Adipose tissue (tissue), 3 donors: ENCODE measurements around the gene ABCA7. TPM values are rescaled to one million over a fixed set of nuclear protein-coding genes. Genes with fewer than 3 reads are reported as not detected.
A peak's percentile ranks its signal among the peaks of the same experiment; 100 is the strongest.
"Not testable (repeated sequence)": the region's sequence is repeated elsewhere in the genome, so short reads cannot be mapped to it uniquely, and the experiment has no call there.

Experiments used
- H3K27ac ChIP-seq: one replicate; pipeline ENCODE4 v1.5.1; 2013; ENCODE audit warnings: low read depth, low read length
- WGBS, 3 donors: extraction: QIAGEN DNeasy Blood & Tissue Kit; methylation state at CpG; one replicate each; pipeline ENCODE4 v1.1.7; 2013; 5-methylcytosine and 5-hydroxymethylcytosine counted together
- polyA plus RNA-seq, 3 donors: library from polyadenylated mRNA; stranded (reverse); fragments of 200-250 nt; gene quantifications; one replicate each; pipeline ENCODE4 v1.2.3, GENCODE V29; 2013
- donor health status: healthy with polysubstance abuse.
- donor health status: Bipolar disorder and iron deficiency.
- donor health status: healthy.

The ABCA7 gene
- polyA plus RNA-seq, 3 donors, result 9.6 to 26.2 (median 14.7) TPM

DNA sequence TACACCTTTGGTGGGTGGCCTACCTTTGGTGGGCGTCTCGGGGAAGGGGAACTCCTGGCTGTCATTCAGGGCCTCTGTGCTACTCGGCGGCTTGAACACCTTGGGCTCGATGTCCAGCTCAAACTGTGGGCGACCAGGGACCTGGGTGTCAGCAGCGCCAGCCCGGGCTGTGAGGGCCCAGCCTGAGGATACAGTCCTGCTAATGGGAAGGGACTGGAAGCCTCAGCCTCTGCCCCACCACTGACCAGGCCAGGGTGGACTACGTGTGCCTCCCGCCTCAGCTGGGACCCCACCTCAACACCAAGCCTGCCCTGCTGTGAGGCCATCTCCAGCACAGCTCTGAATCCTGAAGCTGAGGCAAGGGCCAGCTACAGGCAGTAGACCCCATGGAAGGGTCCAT is 26.7 kb upstream of the ABCA7 start:
- WGBS, 3 donors, result 89 to 93% (median 93%) methylated on average over 10 of the region's 10 CpGs
- H3K27ac ChIP-seq, result no peak overlapping the region

DNA sequence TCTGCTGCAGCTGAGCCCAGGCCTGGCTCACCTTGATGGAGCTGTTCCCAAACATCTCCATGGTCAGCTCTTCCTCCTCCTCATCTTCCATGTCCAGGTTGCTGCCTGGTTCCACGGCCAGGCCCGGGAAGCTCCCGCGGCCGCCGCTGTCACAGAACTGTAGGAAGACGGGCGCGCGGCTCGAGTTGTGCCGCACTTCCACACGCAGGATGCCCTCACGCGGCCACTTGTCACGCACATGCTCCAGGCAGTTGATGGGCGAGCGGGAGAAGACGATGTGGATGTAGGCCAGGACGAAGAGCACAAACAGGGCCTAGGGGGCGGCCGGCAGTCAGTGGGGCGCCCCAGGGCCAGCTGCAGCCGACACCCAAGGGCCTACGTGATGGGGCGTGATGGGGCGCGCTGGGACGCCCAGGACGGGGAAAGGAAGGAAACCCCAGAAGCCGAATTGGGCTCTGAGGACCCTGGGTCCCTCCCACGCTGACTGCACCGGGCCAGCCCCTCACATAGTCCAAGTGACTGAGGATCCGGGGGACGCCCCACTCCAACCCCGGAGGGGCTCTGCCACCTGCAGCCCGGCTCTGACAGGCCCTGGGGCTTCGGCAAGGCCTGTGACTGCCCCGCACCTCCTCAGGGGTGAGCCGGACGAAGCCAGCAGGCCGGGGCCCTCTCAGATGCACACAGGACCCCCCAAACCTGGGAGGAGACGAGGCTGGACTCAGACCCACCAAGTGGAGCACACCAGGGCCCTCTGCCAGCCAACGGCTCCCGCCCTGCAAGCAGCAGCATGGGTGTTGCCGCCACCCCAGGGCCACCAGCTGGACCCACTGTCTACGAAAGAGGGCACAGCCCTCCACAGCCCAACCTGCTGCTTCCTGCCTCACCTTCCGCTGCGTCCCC is 25.5 kb upstream of the ABCA7 start:
- WGBS, 3 donors, result 93 to 95% (median 94%) methylated on average over 44 to 49 of the region's 49 CpGs
- no peak overlapping the region for H3K27ac ChIP-seq

DNA sequence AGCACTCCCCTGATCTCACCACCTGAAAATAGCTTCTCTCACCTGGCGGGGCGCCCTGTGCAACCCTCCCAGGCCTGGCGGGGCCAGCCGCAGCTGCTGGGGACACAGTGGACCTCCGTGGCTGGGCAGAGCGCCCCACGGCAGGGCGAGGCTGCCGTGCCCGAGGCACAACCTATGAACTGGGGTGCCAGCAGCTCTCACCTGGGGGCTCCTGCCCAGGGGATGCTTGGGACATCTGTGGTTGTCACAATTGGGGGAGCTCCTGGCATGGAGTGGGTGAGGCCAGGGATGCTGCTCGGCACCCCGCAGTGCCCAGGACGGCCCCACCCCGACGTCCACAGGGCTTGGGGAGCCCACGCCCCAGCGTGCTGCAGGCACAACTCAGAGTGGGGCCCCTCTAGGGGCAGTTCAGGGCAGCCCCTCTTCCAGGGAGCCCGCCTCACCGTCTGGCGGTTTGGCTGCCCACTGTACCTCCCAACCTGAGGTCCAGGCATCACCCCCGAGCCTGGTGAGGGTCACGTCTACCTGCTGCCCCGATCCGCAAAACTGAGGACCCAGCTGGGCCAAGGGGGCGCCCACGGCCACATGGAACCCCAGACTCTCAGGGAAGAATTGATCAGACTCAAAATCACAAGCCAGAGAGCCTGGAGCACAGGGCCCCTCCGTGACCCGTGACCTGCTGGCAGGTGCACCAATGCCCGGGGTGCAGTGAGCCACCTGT is 24.7 kb upstream of the ABCA7 start:
- WGBS, 3 donors, result 86 to 90% (median 89%) methylated on average over 24 to 29 of the region's 29 CpGs
- H3K27ac ChIP-seq, result no peak overlapping the region

DNA sequence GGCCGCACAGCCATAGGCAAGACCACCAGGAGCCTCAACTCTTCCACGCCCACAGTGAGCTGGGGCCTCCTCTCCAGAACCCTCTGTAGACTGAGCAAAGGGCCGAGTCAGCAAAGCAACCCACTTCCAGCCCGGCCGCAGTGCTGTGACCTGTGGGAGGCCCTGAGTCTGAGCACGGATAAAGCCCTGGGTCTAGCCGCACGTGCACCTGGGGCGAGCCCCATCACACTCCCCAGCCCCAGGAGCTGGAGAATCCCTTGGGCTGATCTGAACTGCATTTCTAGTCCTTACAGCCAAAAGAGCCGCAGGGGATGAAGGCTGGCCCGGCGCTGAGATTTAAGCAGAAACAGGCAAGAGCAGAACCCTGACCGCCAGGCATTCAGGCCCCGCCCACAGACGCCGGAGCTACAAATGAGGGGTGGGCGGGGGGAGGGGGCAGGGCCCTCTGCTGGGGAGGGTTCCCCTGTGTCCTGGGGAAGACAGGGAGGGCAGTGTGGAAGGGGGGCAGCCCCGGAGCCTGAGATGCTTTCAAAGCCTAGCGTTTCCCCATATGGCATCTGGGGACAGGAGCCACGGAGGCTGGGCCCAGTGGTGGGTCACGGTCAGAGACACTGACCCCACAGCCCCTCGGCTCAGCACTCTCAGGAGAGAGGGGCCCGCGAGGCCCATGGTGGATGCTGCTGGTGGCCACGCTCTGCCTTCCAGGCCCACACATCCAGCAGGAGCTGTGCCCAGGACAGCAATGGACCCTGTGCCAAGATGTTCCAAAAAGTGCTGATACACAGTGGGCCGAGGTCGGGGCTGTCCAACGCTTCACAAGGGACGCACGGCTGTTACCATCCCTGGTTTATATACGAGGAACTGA is 23.9 kb upstream of the ABCA7 start:
- WGBS, 3 donors, result 53 to 70% (median 56%) methylated on average over 31 of the region's 31 CpGs

DNA sequence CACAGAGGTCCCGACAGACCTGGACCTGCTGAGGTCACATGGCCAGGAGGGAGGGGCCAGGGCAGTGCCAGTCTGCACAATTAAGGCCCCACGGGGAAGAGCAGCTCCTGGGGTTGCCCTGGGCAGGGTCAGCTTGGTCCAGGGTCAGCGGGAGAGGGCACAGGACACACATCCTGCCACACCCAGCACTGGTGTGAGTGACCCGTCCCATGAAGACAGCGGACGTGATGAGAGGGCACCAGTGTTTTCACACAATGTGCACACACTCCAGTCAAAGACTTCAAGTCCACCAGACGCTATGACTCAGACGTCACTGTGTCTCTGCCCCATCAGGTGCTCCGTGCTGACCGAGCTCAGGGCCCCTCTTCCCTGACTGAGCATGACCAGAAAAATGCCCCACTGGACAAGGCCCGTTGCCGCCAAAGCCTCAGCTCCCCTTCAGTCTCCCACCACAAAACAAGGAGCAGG is 23.2 kb upstream of the ABCA7 start:
- 28 to 55% (median 53%) methylated on average over 12 of the region's 12 CpGs for WGBS, 3 donors
- H3K27ac ChIP-seq, result no peak overlapping the region

More for the DNA sequence above, 23.9 kb upstream of the ABCA7 start:
- H3K27ac ChIP-seq, result no peak overlapping the region

DNA sequence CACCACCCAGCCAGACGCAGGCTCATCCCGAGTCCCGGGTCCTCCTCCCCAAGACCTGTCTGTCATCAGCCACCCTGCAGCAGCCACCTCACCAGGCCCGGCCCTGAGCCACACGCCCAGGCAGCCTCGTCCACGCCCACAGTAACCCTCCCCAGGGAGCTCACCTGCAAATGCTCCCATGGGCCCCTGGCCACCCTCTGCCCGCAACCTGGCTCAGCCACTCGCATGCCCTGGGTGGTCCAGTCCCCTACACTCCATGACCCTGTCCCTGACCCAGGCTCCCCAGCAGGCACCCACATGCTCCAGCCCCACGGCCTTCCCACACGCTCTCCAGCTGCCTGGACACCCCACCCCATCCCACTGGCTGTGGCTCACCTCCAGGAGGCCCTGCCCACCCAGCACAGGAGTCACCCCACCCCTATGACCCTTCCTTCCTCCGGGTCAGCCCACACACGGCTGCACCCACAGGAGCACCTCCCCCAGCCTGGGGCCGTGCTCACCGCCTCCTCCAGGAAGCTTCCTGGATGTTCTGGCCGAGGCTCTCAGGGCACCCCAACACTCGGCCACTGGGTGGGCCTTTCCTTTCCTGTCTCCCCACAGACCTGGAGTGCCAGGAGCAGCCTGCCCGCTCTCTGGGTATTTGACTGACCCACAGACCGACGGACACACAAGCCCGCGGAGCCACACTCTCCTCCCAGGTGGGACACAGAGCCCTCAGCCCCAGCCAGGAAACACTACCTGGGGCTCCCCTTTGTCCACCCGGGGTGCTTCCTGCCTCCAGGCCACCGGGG is 22.6 kb upstream of the ABCA7 start:
- H3K27ac ChIP-seq, result no peak overlapping the region
- WGBS, 3 donors, result 34 to 61% (median 56%) methylated on average over 24 of the region's 24 CpGs

DNA sequence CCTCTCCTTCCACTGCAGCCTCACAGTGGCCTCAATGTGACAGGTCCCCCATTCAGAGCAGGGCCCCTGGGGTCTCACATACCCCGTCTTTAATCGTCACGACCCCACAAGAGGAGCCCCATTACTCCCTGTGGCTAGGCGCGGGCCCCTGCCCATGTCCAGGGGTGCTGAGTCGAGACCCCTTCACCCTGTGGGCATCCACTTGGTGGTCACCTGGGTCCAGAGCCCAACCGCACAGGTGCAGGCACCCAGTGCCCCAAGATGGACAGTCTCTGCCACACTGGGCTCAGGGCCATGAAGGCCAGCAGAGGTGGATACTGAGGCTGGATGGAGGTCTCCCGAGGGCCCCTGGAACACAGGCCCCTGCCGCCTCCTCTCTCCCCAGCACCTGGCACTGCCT is 22.0 kb upstream of the ABCA7 start:
- no peak overlapping the region for H3K27ac ChIP-seq
- 76 to 92% (median 88%) methylated on average over 9 of the region's 9 CpGs for WGBS, 3 donors

DNA sequence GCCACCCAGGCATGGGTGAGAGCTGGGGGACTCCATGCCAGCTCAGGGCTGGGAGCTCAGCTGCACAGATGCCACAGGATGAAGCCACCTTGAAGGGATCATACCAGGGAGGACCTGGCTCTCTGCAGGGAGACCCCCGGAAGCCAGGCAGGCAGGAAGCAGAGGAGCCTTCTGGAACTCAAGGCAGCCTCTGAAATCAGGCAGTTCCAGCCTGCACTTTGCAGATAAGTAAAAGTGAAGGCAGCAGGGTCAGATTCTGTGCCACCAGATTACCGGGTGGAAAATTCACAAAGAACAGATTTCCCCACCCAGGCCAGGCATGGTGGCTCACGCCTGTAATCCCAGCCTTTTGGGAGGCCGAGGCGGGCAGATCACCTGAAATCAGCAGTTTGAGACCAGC is 21.5 kb upstream of the ABCA7 start:
- no peak overlapping the region for H3K27ac ChIP-seq
- 55 to 79% (median 76%) methylated on average over 5 of the region's 5 CpGs for WGBS, 3 donors

DNA sequence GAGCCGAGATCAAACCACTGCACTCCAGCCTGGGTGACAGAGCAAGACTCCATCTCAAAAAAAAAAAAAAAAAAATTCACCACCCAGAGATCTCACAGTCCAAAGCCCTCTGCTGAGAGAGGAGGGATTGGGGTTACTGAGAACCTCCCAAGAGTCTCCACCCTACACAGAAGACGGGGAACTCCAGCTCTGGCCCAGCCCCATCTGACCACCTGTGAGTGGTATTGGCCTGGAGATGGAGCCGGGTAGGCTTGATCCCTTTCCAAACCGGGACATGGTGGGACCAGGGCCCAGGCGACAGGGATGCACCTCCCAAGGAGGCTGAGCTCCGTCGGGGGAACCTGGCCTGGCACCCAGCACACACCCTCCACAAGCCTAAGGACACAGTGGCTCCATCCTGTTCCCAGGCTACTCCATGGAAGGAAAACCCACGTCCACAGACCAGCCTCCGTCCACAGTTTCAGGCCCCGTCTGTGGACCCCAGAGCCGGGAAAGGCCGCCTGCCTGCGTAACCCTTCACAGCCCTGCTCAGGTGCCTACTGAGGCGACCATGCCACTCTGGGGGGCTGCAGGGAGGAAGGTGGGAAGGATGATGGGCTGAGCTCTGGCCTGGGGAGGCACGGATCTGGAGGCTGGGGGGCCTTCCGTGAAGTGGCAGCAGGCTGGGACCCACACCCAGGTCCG is 20.8 kb upstream of the ABCA7 start:
- H3K27ac ChIP-seq, result no peak overlapping the region
- 27 to 59% (median 57%) methylated on average over 16 to 17 of the region's 17 CpGs for WGBS, 3 donors

DNA sequence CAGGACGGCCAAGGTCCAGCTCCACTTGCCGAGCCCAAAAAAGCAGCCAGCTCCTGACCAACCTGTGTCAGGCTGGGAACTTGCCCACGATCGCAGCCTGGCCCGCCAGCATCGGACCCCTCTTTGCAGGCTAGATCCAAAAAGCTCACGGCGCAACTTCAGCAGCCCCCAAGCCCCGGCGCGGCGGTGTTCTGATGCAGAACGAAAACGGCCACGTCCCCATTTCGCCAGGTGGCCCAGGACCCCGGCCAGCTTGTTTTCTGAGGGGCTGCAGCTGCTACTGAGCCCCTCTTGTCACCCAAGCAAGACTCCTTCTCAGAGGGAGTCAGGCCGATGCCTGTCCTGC is 20.3 kb upstream of the ABCA7 start:
- 38 to 69% (median 67%) methylated on average over 17 to 18 of the region's 18 CpGs for WGBS, 3 donors
- H3K27ac ChIP-seq, result no peak overlapping the region

DNA sequence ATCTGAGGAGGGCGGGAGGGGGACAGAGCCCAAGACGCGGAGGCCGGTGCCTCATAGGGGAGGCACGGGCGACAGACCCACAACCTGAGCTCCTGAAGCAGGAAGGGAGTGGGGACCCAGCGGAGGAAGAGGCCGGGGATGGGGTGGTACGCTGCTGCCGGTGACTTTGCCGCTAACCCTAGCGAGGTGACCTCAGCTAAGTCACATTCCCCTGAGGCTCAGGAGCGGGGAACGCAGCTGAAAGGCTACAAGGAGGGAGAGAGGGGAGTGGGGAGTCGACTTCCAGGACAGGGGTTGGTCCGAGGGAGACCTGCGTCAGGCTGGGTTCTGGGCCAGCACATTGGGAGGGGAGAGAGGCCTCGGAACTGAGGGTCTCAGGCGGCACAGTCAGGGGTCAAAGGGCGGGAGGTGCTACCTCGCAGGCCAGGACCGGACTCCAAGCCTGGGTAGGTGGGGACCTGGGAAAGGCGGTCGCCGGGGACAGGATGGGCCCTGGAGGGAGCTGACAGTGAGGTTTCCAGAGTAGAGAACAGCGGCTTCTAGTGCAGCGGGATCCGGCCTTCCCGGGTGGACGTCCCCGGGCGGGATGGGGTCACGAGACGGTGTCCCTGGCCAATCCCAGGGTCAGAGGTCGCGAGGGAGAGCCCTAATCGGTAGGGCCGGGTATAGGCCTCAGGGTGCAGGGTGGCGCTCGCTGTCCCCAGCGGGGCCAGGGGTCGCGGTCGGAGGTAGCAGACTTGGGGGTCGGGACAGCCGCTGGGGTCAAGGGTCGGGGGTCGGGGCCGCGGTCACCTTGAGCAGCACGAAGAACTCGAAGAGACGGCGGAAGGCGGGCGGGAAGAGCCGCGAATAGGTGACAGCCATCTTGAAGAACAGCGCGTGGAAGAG is 19.7 kb upstream of the ABCA7 start:
- no peak overlapping the region for H3K27ac ChIP-seq
- 1 to 2% (median 1%) methylated on average over 59 to 60 of the region's 60 CpGs for WGBS, 3 donors

DNA sequence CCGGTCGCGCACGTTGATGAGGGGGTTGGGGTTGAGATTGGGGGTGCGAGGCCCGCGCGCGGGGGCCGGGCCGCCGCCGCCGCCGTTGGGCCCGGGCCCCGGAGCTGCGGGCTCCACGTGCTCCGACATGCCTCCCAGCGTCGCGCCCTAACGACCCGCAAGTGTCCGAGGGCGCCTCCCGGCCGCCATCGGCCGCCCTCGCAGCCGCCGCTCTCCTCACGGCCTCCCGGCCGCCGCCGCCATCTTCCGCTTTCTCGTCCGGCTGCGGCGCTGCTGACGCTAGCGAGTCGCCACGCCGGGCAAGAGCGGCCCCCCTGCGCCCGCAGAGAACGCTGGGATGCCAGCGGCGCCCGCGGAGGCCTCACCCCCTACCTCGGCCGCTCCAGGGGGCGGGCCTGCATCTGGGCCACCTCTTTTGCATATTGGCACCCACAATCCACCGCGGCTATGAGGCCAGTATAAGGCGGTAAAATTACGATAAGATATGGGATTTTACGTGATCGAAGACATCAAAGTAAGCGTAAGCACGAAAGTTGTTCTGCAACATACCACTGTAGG is 19.0 kb upstream of the ABCA7 start, which contains the start of gene TMEM259:
Gene TMEM259, minus strand, starts transcription at position 256 of the 558 bp plus-strand sequence. Its CDS starts 127 bp downstream, at position 129.
- H3K27ac ChIP-seq, result peak within 1 kb of the TSS; percentile 84
- WGBS, 3 donors, result 0 to 1% (median 0%) methylated on average over 44 to 68 of the region's 68 CpGs

DNA sequence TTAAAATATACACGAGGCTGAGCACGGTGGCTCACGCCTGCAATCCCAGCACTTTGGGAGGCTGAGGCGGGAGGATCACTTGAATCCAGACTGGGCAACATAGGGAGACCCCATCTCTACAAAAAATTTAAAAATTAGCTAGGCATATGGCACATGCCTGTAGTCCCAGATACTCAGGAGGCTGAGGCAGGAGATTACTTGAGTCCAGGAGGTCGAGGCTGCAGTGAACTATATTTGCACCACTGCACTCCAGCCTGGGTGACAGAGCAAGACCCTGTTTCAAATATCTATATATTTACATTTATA is 16.1 kb upstream of the ABCA7 start:
- WGBS, 3 donors, result 79 to 89% (median 83%) methylated on average over 5 of the region's 5 CpGs
- H3K27ac ChIP-seq, result not testable (repeated sequence)

DNA sequence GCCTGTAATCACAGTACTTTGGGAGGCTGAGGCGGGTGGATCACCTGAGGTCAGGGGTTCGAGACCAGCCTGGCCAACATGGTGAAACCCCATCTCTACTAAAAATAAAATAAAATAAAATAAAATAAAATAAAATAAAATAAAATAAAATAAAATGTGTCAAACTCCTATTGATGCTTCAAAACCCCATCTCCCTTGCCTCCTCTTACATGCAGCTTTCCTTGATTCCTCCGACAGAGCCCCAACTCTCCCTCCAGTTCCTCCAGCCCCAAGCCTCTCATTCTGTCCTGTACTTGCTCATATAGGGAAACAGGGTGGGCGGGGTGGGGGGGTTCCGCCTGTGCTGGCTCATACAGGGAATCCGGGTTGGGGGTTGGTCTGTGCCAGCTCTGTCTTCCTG is 14.8 kb upstream of the ABCA7 start:
- WGBS, 3 donors, result 85 to 89% (median 86%) methylated on average over 6 of the region's 6 CpGs

DNA sequence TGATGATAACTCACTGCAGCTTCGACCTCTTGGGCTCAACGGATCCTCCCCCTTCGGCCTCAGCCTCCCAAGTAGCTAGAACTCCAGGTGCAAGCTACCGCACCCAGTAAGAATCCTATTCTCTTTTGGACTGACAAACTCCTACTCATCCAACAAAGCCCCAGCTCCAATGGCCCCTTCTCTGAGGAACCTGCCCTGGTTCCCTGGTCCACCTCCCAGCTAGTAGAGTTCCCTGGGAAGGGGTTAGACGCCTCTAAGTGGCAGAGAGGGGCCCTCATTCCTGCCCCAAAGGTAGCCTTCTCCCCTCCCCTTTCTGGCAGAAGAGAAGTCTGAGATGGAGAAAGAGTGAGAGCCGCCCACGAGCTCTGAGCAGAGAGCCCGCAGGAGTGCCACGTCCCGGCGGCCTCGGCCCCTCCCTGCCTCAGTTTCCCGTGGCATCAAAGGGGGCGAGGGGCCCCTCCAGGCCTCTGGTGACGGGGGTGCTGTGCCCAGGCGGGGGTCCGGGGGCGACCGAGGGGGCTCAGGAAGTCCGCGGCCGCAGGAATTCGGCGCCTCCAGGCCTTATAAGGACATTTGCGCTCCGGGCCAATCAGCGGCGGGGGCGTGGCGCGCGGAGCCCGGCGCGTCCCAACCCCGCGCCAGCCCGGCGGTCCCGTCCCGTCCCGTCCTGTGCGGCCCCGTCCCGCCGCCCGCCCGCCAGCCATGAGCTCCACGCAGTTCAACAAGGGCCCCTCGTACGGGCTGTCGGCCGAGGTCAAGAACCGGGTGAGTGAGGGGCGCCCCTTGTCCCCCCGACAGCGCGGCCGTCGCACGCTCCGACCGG is 13.7 kb upstream of the ABCA7 start, which contains the start of gene CNN2:
Gene CNN2, plus strand, starts transcription at position 649 of the 823 bp plus-strand sequence. Its CDS starts 54 bp downstream, at position 703.
- 5 to 9% (median 6%) methylated on average over 32 to 63 of the region's 63 CpGs for WGBS, 3 donors

More for the DNA sequence above, 14.8 kb upstream of the ABCA7 start:
- H3K27ac ChIP-seq, result not testable (repeated sequence)

More for the DNA sequence above, 13.7 kb upstream of the ABCA7 start, which contains the start of gene CNN2:
- H3K27ac ChIP-seq, result peak within 1 kb of the TSS; percentile 65
